GM10266 (cell line): Measurements from ENCODE around the gene AGPAT4.

ENCODE experiments used
- DNase-seq: peaks from one replicate; pipeline ENCODE4 v3.0.0; 2012; ENCODE audit errors: extremely low spot score
- TF ChIP-seq, protein P1 (sequence below): IDR thresholded peaks from 2 replicates; pipeline ENCODE4 v1.5.1; 2012; ENCODE audit warnings: mild to moderate bottlenecking, low read depth; ENCODE audit not compliant: control insufficient read depth, insufficient read depth; ENCODE audit errors: missing control alignments

The AGPAT4 gene

DNA sequence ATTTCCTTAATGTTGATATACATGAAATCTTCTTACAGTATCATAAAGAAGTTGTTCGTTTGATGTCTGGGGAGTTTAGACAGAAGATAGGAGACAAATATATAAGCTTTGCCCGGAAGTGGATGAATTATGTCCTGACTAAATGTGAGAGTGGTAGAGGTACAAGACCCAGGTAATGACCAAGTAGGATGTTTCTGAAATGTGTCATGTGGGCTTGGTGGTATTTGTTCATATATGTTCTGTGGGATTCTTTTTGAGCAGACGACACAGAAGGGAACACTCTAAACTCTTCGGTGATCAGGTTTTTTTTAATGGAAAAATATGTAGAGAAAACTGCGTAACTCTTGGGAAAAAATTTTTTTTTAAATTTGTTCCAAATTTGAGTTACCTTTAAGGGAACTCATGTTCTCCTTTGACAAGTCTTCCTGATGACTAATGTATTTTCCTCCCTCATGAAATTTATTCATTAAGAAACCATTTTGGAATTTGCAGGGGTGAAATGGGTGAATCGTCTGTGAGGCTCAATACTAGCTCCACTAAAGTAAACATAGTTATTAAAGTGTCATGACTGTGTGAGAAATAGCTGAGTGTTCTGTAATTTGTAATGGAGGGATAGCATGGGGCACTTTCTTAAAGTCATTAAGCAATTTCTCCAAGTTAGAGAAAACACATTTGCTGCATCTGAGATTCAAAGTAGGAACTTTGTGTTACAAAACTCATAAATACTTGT lies 181.7 kb downstream of the AGPAT4 start:
- TF ChIP-seq, protein P1, sequence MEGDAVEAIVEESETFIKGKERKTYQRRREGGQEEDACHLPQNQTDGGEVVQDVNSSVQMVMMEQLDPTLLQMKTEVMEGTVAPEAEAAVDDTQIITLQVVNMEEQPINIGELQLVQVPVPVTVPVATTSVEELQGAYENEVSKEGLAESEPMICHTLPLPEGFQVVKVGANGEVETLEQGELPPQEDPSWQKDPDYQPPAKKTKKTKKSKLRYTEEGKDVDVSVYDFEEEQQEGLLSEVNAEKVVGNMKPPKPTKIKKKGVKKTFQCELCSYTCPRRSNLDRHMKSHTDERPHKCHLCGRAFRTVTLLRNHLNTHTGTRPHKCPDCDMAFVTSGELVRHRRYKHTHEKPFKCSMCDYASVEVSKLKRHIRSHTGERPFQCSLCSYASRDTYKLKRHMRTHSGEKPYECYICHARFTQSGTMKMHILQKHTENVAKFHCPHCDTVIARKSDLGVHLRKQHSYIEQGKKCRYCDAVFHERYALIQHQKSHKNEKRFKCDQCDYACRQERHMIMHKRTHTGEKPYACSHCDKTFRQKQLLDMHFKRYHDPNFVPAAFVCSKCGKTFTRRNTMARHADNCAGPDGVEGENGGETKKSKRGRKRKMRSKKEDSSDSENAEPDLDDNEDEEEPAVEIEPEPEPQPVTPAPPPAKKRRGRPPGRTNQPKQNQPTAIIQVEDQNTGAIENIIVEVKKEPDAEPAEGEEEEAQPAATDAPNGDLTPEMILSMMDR, result no peak
- DNase-seq, result no peak

DNA sequence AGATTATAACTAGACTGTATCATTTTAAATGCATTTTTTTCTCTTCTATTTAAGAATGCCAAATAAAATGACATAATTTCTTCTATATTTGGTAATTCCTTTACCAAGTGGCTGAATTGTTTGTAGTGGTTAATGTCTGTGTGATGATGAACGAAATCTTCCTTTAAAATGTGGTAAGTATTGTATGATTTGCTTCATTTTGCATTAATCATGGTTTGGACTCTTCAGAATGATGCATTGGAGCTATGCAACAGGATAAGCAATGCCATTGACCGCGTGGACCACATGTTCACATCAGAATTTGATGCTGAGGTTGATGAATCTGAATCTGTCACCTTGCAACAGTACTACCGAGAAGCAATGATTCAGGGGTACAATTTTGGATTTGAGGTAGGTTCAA lies 182.7 kb downstream of the AGPAT4 start:
- TF ChIP-seq, protein P1, result no peak
- no peak for DNase-seq

DNA sequence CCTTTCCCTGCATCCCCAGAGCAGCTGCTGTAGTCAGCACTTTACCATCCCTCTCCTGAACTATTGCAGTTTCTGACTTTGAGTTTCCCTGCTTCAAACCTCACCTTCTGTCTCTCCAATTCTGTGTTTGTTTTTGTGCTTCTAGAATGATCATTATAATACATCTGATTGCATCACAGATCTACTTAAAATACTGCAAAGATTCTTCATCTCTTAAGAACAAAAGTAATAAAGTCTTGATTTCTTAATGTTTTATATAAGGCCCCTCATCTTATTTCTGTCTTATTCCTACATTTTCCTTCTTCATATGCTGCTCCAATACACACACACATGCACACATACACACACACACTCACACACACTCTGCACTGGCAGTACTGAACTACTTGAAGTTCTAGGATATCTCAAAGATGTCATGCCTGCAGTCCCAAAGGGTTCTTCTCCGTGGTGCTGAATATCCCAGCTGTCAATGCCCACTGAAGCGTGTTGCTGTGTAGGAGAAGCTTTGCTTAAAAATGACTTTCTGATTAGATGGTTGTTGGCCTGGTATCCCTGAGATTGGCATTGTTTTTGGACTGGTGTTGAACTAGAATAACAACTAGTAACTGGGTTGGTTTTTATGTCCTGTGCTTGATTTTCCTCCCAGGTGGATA lies 185.1 kb downstream of the AGPAT4 start:
- TF ChIP-seq, protein P1, result no peak

DNA sequence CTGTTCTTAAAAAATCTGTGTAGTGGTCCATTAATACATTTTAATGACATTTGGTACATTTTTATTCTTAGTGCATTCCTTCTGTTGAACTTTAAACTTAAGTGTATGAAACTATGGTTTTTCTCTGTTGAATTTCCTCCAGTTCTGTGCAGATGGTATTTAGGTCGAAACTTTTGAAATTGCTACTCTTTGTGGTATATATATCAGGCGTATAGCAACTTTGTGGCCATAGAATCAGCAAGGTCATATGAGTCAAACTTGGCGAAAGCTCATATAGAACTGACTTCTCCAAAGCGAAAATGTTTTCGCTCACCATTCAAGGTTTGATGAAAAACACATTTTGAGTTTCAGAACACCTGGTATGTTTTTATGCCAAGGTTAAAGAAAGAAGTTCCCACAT lies 188.6 kb downstream of the AGPAT4 start:
- TF ChIP-seq, protein P1, result no peak
- no peak for DNase-seq

More for the DNA sequence above, 185.1 kb downstream of the AGPAT4 start:
- DNase-seq, result no peak

DNA sequence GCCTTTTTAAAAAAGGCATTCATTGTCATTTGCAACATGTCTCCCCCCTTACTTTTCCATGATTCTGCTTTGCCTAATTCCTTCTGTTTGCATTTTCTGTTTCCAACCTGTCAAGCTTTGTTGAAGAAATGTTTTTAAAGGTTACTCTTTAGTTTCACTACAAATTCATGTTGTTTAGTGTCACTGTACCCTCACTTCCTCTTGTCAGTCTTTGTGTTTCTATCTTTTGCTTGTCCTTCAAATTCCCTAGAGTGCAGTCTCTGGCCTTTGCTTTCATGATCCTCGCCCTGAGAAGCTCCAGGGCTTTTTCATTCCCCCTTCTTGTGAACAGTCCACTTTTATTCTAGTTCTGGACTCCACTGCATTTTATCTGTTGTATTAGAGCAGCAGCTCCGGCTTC lies 191.6 kb downstream of the AGPAT4 start:
- TF ChIP-seq, protein P1, result no peak
- DNase-seq, result no peak

DNA sequence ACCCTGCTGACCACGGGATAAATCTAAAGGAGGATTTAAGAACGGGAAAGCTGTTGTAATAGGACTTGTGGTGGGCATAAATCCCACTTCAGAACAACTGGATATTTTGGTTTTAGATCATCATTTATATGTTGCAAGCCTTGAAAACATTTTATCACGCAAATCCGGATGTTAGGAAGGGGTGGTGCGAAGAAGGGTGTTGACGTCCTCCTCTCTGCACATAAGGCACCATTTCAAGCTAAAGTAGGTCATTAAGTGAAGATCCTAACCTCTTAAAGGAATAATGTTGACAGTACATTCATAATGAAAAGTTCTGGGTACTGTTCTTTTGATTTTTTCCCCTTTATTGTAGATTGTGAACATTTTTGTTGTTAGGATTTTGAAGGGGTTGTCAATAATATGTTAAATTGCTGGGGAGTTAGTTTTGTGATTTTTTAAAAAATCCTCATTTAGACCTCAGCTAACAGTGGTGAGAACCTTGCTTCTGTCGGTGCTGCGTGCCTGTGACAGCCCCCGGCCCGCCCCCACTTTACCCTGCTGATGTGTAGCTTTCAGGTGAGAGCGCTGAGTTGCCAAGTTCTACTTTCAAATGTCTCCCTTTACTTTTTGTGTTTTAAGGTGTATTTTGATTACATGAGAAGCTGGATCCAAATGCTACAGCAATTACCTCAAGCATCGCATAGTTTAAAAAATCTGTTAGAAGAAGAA lies 193.4 kb downstream of the AGPAT4 start:
- TF ChIP-seq, protein P1, result no peak
- no peak for DNase-seq
